Sigmoid colon (tissue), 4 donors: ENCODE data around the gene TCN1.

ENCODE experiments used
- POLR2A ChIP-seq, 2 donors: fragments of 450-650 bp; IDR thresholded peaks; one replicate each; pipeline ENCODE4 v1.6.1; 2016; ENCODE audit warnings: antibody characterized with exemption in 2 of 2, mild to moderate bottlenecking in 2 of 2, moderate library complexity in 2 of 2
- POLR2AphosphoS5 ChIP-seq, 4 donors: sonication (generic); formaldehyde crosslinking; IDR thresholded peaks; one replicate each; pipeline ENCODE4 v1.6.1; 2017; ENCODE audit warnings: antibody characterized with exemption in 4 of 4
- TF ChIP-seq, protein P1 (sequence below), 4 experiments: fragments of 450-650 bp in 3 of 4; fragments of 200-600 bp in 1 of 4; IDR thresholded peaks; one replicate each; pipeline ENCODE4 v1.5.1; 2016 to 2019; ENCODE audit warnings: antibody characterized with exemption in 4 of 4, mild to moderate bottlenecking in 3 of 4, moderate library complexity in 2 of 4

DNA sequence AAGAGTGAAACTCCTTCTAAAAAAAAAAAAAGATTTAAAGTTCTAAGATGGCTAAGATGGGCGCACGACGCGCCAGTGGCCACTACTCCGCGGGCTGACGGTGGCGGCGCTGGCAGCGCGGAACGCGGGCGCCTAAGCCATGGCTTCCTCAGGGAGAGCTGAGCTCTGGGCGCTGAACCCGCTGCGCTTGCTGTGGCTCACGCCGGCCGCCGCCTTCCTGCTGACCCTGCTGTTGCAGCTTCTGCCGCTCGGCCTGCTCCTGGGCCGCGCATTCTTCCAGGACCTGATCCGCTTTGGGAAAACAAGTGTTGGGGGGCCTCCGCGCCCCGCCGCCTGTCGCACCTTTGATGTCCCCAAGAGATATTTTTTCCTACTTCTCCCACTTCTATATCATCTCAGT, 31.8 kb upstream of the TCN1 start:
- TF ChIP-seq, protein P1, sequence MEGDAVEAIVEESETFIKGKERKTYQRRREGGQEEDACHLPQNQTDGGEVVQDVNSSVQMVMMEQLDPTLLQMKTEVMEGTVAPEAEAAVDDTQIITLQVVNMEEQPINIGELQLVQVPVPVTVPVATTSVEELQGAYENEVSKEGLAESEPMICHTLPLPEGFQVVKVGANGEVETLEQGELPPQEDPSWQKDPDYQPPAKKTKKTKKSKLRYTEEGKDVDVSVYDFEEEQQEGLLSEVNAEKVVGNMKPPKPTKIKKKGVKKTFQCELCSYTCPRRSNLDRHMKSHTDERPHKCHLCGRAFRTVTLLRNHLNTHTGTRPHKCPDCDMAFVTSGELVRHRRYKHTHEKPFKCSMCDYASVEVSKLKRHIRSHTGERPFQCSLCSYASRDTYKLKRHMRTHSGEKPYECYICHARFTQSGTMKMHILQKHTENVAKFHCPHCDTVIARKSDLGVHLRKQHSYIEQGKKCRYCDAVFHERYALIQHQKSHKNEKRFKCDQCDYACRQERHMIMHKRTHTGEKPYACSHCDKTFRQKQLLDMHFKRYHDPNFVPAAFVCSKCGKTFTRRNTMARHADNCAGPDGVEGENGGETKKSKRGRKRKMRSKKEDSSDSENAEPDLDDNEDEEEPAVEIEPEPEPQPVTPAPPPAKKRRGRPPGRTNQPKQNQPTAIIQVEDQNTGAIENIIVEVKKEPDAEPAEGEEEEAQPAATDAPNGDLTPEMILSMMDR (IDR thresholded peaks at IDR 0.05): no peak
- no peak for TF ChIP-seq POLR2A (IDR thresholded peaks at IDR 0.05)
- TF ChIP-seq POLR2AphosphoS5 (IDR thresholded peaks at IDR 0.05): no peak
